H9 (cell line): ENCODE measurements around the gene NEURL4. TPM values are rescaled to one million over a fixed set of nuclear protein-coding genes. Genes with fewer than 3 reads are reported as not detected.

Source experiments
- DNase-seq: peaks from one replicate; pipeline ENCODE4 v3.0.0-alpha.2; 2017
- H2AFZ ChIP-seq: one replicate; pipeline ENCODE4 v1.6.1; 2013; ENCODE audit warnings: mild to moderate bottlenecking, low read length, control low read depth, moderate library complexity
- H2AK5ac ChIP-seq: 2 replicates; pipeline ENCODE4 v1.6.1; 2013; ENCODE audit warnings: low read length, control low read depth, mixed read lengths; ENCODE audit not compliant: insufficient read length
- H2BK120ac ChIP-seq: one replicate; pipeline ENCODE4 v1.6.1; 2013; ENCODE audit warnings: low read depth, mild to moderate bottlenecking, low read length, control low read depth, inconsistent platforms; ENCODE audit not compliant: poor library complexity, severe bottlenecking
- H2BK12ac ChIP-seq: 2 replicates; pipeline ENCODE4 v1.6.1; 2013; ENCODE audit warnings: low read length, control low read depth, mixed read lengths, low read depth; ENCODE audit not compliant: insufficient read length
- H2BK15ac ChIP-seq: 2 replicates; pipeline ENCODE4 v1.6.1; 2013; ENCODE audit warnings: low read depth, low read length, control low read depth
- H2BK20ac ChIP-seq: one replicate; pipeline ENCODE4 v1.6.1; 2013; ENCODE audit warnings: low read depth, mild to moderate bottlenecking, low read length, control low read depth, inconsistent platforms; ENCODE audit not compliant: poor library complexity, severe bottlenecking
- H2BK5ac ChIP-seq: 2 replicates; pipeline ENCODE4 v1.6.1; 2013; ENCODE audit warnings: low read length, control low read depth, mixed read lengths; ENCODE audit not compliant: insufficient read length
- H3K14ac ChIP-seq: 2 replicates; pipeline ENCODE4 v1.6.1; 2013; ENCODE audit warnings: low read length, control low read depth; ENCODE audit not compliant: insufficient read depth
- H3K18ac ChIP-seq: 2 replicates; pipeline ENCODE4 v1.6.1; 2013; ENCODE audit warnings: low read depth, mild to moderate bottlenecking, mixed read lengths, low read length, control low read depth; ENCODE audit not compliant: insufficient read length
- H3K23ac ChIP-seq: 2 replicates; pipeline ENCODE4 v1.6.1; 2013; ENCODE audit warnings: low read length, control low read depth, mixed read lengths, low read depth; ENCODE audit not compliant: insufficient read length
- H3K23me2 ChIP-seq: 2 replicates; pipeline ENCODE4 v1.6.1; 2013; ENCODE audit warnings: low read depth, mild to moderate bottlenecking, mixed read lengths, low read length, control low read depth; ENCODE audit not compliant: insufficient read length, poor library complexity, severe bottlenecking
- H3K27ac ChIP-seq: 2 replicates; pipeline ENCODE4 v1.5.1; 2013; ENCODE audit warnings: low read length, control low read depth, mixed read lengths, low read depth; ENCODE audit not compliant: insufficient read length
- H3K27me3 ChIP-seq: 2 replicates; pipeline ENCODE4 v1.6.1; 2013; ENCODE audit warnings: low read length, control low read depth, inconsistent platforms; ENCODE audit not compliant: insufficient read depth
- H3K4ac ChIP-seq: 2 replicates; pipeline ENCODE4 v1.6.1; 2013; ENCODE audit warnings: low read depth, mild to moderate bottlenecking, control low read depth, inconsistent platforms, low read length, moderate library complexity
- H3K4me1 ChIP-seq: 2 replicates; pipeline ENCODE4 v1.6.1; 2013; ENCODE audit warnings: low read length, control low read depth, inconsistent platforms; ENCODE audit not compliant: insufficient read depth
- H3K4me2 ChIP-seq: 2 replicates; pipeline ENCODE4 v1.6.1; 2013; ENCODE audit warnings: low read length, control low read depth, mixed read lengths; ENCODE audit not compliant: insufficient read length, insufficient read depth
- H3K56ac ChIP-seq: 2 replicates; pipeline ENCODE4 v1.6.1; 2013; ENCODE audit warnings: low read depth, mild to moderate bottlenecking, mixed read lengths, low read length, control low read depth; ENCODE audit not compliant: insufficient read length
- H3K79me1 ChIP-seq: 2 replicates; pipeline ENCODE4 v1.6.1; 2013; ENCODE audit warnings: low read depth, mild to moderate bottlenecking, moderate library complexity, low read length, control low read depth, inconsistent platforms; ENCODE audit not compliant: insufficient read depth, poor library complexity, severe bottlenecking
- H3K79me2 ChIP-seq: 2 replicates; pipeline ENCODE4 v1.6.1; 2013; ENCODE audit warnings: low read length, control low read depth, inconsistent platforms; ENCODE audit not compliant: insufficient read depth
- H3K9ac ChIP-seq: 2 replicates; pipeline ENCODE4 v1.6.1; 2013; ENCODE audit warnings: low read length, control low read depth, mixed read lengths; ENCODE audit not compliant: insufficient read length; ENCODE audit errors: extremely low read depth
- H3K9me3 ChIP-seq: one replicate; pipeline ENCODE4 v1.6.1; 2013; ENCODE audit warnings: low read depth, low read length, inconsistent platforms; ENCODE audit not compliant: control insufficient read depth
- H3T11ph ChIP-seq: one replicate; pipeline ENCODE4 v1.6.1; 2013; ENCODE audit warnings: mild to moderate bottlenecking, low read length, control low read depth, inconsistent platforms
- H4K20me1 ChIP-seq: one replicate; pipeline ENCODE4 v1.6.1; 2013; ENCODE audit not compliant: control insufficient read depth, insufficient read length, insufficient read depth
- H4K5ac ChIP-seq: 2 replicates; pipeline ENCODE4 v1.6.1; 2013; ENCODE audit warnings: low read depth, mild to moderate bottlenecking, mixed read lengths, low read length, control low read depth; ENCODE audit not compliant: insufficient read length
- H4K8ac ChIP-seq: replicated peaks from 2 replicates; pipeline ENCODE4 v1.6.1; 2013; ENCODE audit warnings: low read length, control low read depth, mixed read lengths, low read depth; ENCODE audit not compliant: insufficient read length
- H4K91ac ChIP-seq: 2 replicates; pipeline ENCODE4 v1.6.1; 2013; ENCODE audit warnings: low read depth, mild to moderate bottlenecking, moderate library complexity, mixed read lengths, low read length, control low read depth; ENCODE audit not compliant: insufficient read length
- H3K27ac Mint-ChIP-seq, 3 experiments: 2 replicates in 2 of 3; 3 replicates in 1 of 3; pipeline ENCODE4 v1.8.0; 2020 to 2021; ENCODE audit warnings: mixed read lengths in 3 of 3, mild to moderate bottlenecking in 1 of 3, moderate library complexity in 1 of 3
- H3K27me3 Mint-ChIP-seq: 2 replicates; pipeline ENCODE4 v1.8.0; 2021; ENCODE audit warnings: low read depth, mild to moderate bottlenecking, moderate library complexity, mixed read lengths
- H3K36me3 Mint-ChIP-seq, 3 experiments: 2 replicates in 2 of 3; 3 replicates in 1 of 3; pipeline ENCODE4 v1.8.0; 2020 to 2021; ENCODE audit warnings: low read depth in 3 of 3, mixed read lengths in 3 of 3; ENCODE audit not compliant: insufficient read depth in 1 of 3
- H3K4me1 Mint-ChIP-seq, 2 experiments: 2 replicates each; pipeline ENCODE4 v1.8.0; 2020; ENCODE audit warnings: mixed read lengths in 2 of 2
- H3K4me3 Mint-ChIP-seq, 2 experiments: 2 replicates in 1 of 2; 3 replicates in 1 of 2; pipeline ENCODE4 v1.8.0; 2020 to 2021; ENCODE audit warnings: mild to moderate bottlenecking in 2 of 2, mixed read lengths in 2 of 2, moderate library complexity in 1 of 2
- H3K9me3 Mint-ChIP-seq, 2 experiments: 2 replicates in 1 of 2; 3 replicates in 1 of 2; pipeline ENCODE4 v1.8.0; 2020; ENCODE audit warnings: mild to moderate bottlenecking in 2 of 2, mixed read lengths in 2 of 2, moderate library complexity in 1 of 2
- WGBS: extraction: QIAGEN DNeasy Blood & Tissue Kit; methylation state at CpG from one replicate; pipeline ENCODE4 v1.1.7; 2013; ENCODE audit warnings: missing lambda C conversion rate, low lambda C conversion rate, mixed read lengths; ENCODE audit not compliant: insufficient read length; ENCODE audit errors: extremely low coverage; 5-methylcytosine and 5-hydroxymethylcytosine counted together
- total RNA-seq: library from RNA; stranded (reverse); gene quantifications from 2 replicates; pipeline ENCODE4 v1.2.1, GENCODE V29; 2021
- TF ChIP-seq, protein P1 (sequence below): fragments of 200-600 bp; sonication (generic); conservative IDR thresholded peaks from 3 replicates; pipeline ENCODE4 v1.8.0; 2021; ENCODE audit warnings: antibody characterized with exemption, mild to moderate bottlenecking

NEURL4 gene
- total RNA-seq, 1 experiment from 2014 or later = 54.8 TPM

DNA sequence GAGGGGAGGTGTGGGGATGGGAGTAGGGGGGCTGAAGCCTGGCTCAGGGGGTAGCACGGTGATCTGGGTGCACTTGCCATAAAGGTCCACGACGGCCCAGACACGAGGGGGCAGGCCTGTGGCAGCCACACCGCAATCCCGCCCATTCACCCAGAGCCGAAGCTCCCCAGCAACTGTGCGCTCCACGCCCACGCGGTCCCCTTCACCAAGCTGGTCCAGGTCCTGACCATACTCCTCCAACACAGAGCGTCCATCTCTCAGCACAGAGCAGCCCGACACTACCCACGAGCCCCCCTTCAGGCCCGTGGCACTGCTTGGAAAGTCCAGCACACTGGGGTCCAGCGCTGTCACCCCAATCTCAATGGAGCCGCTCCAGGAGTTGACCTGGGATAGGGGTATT, 1.6 kb downstream of the NEURL4 start:
- Histone ChIP-seq H3K23ac (no peak overlapping the region), H2AFZ (no peak overlapping the region), H3K9ac (no peak overlapping the region), H4K5ac (no peak overlapping the region), H2AK5ac (no peak overlapping the region), H2BK20ac (no peak overlapping the region), H2BK15ac (no peak overlapping the region), H3K27me3 (no peaks in the 10 kb centered on the region), H3T11ph (no peak overlapping the region), H4K20me1 (no peaks in the 10 kb centered on the region), H3K4me2 (no peak overlapping the region), H2BK120ac (no peak overlapping the region), H3K18ac (no peak overlapping the region), H3K4me1 (no peaks in the 10 kb centered on the region), H2BK12ac (no peak overlapping the region), H3K9me3 (no peaks in the 10 kb centered on the region), H3K4ac (no peak overlapping the region), H2BK5ac (no peak overlapping the region), H3K79me1 (no peaks in the 10 kb centered on the region), H3K79me2 (peaks cover 2% of the 10 kb centered on the region; the same call in 1 of the 2 replicates), H3K27ac (no peak overlapping the region), H3K23me2 (peaks cover 14% of the 10 kb centered on the region), H3K56ac (no peak overlapping the region), H3K14ac (no peak overlapping the region), H4K91ac (no peak overlapping the region), H4K8ac (no peak overlapping the region)
- TF ChIP-seq, protein P1, sequence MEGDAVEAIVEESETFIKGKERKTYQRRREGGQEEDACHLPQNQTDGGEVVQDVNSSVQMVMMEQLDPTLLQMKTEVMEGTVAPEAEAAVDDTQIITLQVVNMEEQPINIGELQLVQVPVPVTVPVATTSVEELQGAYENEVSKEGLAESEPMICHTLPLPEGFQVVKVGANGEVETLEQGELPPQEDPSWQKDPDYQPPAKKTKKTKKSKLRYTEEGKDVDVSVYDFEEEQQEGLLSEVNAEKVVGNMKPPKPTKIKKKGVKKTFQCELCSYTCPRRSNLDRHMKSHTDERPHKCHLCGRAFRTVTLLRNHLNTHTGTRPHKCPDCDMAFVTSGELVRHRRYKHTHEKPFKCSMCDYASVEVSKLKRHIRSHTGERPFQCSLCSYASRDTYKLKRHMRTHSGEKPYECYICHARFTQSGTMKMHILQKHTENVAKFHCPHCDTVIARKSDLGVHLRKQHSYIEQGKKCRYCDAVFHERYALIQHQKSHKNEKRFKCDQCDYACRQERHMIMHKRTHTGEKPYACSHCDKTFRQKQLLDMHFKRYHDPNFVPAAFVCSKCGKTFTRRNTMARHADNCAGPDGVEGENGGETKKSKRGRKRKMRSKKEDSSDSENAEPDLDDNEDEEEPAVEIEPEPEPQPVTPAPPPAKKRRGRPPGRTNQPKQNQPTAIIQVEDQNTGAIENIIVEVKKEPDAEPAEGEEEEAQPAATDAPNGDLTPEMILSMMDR = no peak
- Mint-ChIP-seq H3K4me3 (peak overlapping the region; percentile 42 to 46; a peak in 2 of 5 replicates), H3K27ac (no peak overlapping the region), H3K4me1 (peaks cover 18 to 19% of the 10 kb centered on the region in 2 experiments), H3K9me3 (no peaks in the 10 kb centered on the region), H3K27me3 (no peaks in the 10 kb centered on the region), H3K36me3 (peaks cover 18 to 41% (median 40%) of the 10 kb centered on the region in 3 experiments; a peak in 6 of 7 replicates)
- no peak for DNase-seq
- WGBS = no CpG with 5 or more reads among the region's 17 CpGs
